Lower leg skin (tissue), 4 donors: ENCODE data around the gene EPHB2. TPM values are rescaled to one million over a fixed set of nuclear protein-coding genes. Genes with fewer than 3 reads are reported as not detected.
"Not testable (repeated sequence)": the region's sequence is repeated elsewhere in the genome, so short reads cannot be mapped to it uniquely, and the experiment has no call there.

Experiments
- DNase-seq, 2 donors: peaks; one replicate each; pipeline ENCODE4 v3.0.0-alpha.2; 2019; ENCODE audit warnings: low spot score in 2 of 2
- H3K4me3 ChIP-seq: fragments of 200-600 bp; sonication (generic); 2 replicates; pipeline ENCODE4 v1.5.1; 2017; ENCODE audit warnings: mild to moderate bottlenecking, low read depth; ENCODE audit not compliant: poor library complexity, severe bottlenecking
- POLR2A ChIP-seq, 2 donors: fragments of 450-650 bp; IDR thresholded peaks; one replicate each; pipeline ENCODE4 v1.6.1; 2016 to 2017; ENCODE audit warnings: antibody characterized with exemption in 2 of 2, mild to moderate bottlenecking in 1 of 2, moderate library complexity in 1 of 2
- WGBS, 2 donors: methylation state at CpG; one replicate each; pipeline ENCODE4 v1.1.5; 2018; 5-methylcytosine and 5-hydroxymethylcytosine counted together
- intact Hi-C: fragments of 100-400 bp; cut with DNase I; formaldehyde crosslinking; loops from one replicate; pipeline ENCODE4 v1.15.0; 2023; ENCODE audit warnings: low total_unique reads
- total RNA-seq, 4 donors: library from RNA; depleted of rRNA; stranded (reverse); fragments of >200 nt; gene quantifications; one replicate each; pipeline ENCODE4 v1.1.0, GENCODE V29; 2016
- TF ChIP-seq, protein P1 (sequence below), 3 donors: fragments of 450-650 bp; IDR thresholded peaks; one replicate each; pipeline ENCODE4 v1.5.1; 2016; ENCODE audit warnings: antibody characterized with exemption in 3 of 3, mild to moderate bottlenecking in 3 of 3, moderate library complexity in 2 of 3

The EPHB2 gene
- total RNA-seq, 4 donors from 2014 or later = 0.57 to 3.1 (median 1.7) TPM

DNA sequence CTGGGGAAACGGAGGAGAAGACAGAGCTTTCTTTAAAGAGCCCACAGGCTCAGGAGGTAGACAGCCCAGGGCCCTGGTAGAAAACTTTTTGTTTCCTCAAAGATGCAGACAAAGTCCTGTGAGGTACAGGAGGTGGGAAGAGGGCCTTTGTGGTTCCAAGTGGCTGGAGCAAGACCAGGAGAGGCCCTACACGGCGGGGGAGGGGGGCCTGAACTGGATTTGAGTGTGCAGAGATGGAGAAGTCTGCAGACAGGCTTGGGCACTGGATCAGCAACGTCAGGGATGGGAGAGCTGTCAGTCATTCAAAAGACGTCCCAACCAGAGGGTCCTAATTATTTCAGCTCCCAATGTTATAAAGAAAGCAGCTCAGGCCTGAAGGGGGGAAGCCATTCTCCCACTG lies 126.2 kb downstream of the EPHB2 start:
- intact Hi-C loops = no loop called here
- H3K4me3 ChIP-seq = no peak overlapping the region
- DNase-seq = no peak
- TF ChIP-seq, protein P1, sequence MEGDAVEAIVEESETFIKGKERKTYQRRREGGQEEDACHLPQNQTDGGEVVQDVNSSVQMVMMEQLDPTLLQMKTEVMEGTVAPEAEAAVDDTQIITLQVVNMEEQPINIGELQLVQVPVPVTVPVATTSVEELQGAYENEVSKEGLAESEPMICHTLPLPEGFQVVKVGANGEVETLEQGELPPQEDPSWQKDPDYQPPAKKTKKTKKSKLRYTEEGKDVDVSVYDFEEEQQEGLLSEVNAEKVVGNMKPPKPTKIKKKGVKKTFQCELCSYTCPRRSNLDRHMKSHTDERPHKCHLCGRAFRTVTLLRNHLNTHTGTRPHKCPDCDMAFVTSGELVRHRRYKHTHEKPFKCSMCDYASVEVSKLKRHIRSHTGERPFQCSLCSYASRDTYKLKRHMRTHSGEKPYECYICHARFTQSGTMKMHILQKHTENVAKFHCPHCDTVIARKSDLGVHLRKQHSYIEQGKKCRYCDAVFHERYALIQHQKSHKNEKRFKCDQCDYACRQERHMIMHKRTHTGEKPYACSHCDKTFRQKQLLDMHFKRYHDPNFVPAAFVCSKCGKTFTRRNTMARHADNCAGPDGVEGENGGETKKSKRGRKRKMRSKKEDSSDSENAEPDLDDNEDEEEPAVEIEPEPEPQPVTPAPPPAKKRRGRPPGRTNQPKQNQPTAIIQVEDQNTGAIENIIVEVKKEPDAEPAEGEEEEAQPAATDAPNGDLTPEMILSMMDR (IDR thresholded peaks at IDR 0.05) = no peak
- no peak for TF ChIP-seq POLR2A (IDR thresholded peaks at IDR 0.05)
- 86 to 87% methylated on average over 5 of the region's 5 CpGs for WGBS, 2 donors

DNA sequence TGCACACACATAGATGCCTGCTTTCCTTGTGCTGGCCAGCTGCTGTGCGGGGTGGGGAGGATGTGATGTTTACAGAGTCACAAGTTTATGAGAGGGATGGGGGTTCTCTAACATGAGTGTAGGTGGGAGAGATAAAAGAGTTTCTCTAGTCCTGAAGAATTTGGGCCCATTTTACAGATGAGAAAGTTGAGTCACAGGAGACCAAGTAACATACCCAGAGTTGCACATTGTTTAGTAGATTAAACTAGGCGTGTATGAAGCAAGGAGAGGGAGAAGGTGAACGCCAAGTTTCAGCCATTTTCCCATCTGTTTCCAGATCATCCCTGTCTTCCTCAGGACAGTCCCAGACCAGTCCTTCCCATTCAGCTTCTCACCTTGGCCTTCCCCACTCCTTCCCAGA lies 126.7 kb downstream of the EPHB2 start:
- TF ChIP-seq, protein P1 (IDR thresholded peaks at IDR 0.05) = no peak
- TF ChIP-seq POLR2A (IDR thresholded peaks at IDR 0.05) = no peak
- no peak for DNase-seq
- WGBS, 2 donors = 93 to 95% methylated on average over 3 of the region's 3 CpGs
- intact Hi-C loops = no loop called here
- H3K4me3 ChIP-seq = no peak overlapping the region

DNA sequence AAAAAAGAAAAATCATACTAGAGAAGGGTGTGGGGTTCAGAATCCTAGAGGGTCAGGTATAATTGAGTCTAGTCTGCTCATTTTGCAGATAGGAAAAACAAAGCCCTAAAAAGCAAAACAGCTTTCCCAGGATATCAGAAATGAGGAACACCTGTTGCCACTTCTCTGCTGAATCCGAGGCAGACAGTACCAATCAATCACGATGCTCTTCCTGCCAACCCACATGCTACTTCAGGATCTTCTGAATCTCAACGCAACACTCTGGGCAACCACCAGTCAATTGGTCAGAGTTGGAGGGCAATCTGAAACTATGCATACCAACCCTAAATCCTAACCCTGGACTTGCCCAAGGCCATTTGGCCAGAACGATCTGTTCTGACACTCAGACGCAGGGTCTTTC lies 128.3 kb downstream of the EPHB2 start:
- no peak for DNase-seq
- intact Hi-C loops = no loop called here
- WGBS, 2 donors = 72 to 77% methylated on average over 5 of the region's 5 CpGs
- no peak overlapping the region for H3K4me3 ChIP-seq
- TF ChIP-seq POLR2A (IDR thresholded peaks at IDR 0.05) = no peak
- TF ChIP-seq, protein P1 (IDR thresholded peaks at IDR 0.05) = no peak

DNA sequence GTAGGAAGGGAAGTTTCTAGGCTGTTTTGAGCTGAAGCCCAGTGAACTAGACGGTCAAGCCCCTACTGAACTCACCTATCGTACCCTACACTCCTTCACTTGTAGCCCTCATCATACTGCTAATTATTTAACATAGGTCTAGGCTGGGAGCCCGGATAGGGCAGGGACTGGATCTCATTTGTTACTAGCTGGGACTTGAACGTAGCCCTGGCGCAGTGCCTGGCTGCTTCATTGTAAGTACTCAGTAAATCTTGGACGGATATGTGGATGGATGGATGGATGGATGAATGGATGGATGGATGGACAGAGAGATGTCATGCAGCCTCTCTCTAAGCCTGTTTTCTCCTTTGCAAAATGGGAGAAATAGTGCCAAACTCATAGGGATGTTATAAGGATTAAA lies 129.2 kb downstream of the EPHB2 start:
- H3K4me3 ChIP-seq = no peak overlapping the region
- WGBS, 2 donors = 51% methylated on average over 6 of the region's 6 CpGs
- TF ChIP-seq POLR2A (IDR thresholded peaks at IDR 0.05) = no peak
- no peak for DNase-seq
- intact Hi-C loops = no loop called here

DNA sequence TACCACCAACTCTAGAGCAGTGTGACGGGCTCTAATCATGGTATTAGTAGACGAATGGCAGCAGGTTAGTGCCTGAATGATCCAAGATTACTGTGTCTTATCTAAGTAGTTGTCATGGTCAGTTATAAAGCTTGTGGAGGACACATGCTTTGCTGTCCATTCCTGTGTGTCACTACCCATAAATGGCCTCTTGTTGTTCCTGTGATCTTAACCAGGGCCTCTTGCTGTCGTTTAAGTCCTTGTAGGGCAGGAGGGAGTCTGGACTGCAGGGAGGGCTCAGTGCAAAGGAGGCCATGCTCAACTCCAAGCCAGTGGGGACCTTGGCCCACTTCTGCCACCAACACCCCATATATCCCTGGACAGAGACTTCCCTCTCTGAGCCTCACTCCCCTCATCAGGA lies 130.5 kb downstream of the EPHB2 start:
- H3K4me3 ChIP-seq = no peak overlapping the region
- no peak for TF ChIP-seq POLR2A (IDR thresholded peaks at IDR 0.05)
- TF ChIP-seq, protein P1 (IDR thresholded peaks at IDR 0.05) = no peak
- intact Hi-C loops = no loop called here
- DNase-seq = no peak
- 77 to 84% methylated on average over 3 of the region's 3 CpGs for WGBS, 2 donors

DNA sequence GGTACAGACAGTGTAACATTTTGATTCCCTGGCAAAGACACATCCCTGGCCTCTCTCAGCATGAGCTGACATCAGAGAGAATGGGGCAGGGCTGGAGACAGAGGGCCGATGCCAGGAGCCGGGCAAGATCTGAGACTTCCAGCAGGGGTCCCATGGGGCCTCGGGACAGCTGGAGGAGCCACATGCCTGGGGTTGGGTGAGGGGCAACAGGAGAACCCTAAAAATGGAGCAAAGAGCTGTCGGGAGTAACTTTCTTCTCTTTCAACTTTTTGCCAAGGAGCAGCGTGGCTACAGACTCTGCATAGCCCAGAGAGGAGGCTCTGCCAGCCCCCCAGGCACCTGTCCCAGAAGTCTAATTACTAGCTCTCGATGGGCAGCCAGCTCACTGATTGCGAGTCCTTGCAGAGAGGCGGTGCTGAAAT lies 131.2 kb downstream of the EPHB2 start:
- intact Hi-C loops = no loop called here
- no peak for TF ChIP-seq POLR2A (IDR thresholded peaks at IDR 0.05)
- TF ChIP-seq, protein P1 (IDR thresholded peaks at IDR 0.05) = no peak
- H3K4me3 ChIP-seq = no peak overlapping the region
- WGBS, 2 donors = 26 to 31% methylated on average over 8 of the region's 8 CpGs
- no peak for DNase-seq

DNA sequence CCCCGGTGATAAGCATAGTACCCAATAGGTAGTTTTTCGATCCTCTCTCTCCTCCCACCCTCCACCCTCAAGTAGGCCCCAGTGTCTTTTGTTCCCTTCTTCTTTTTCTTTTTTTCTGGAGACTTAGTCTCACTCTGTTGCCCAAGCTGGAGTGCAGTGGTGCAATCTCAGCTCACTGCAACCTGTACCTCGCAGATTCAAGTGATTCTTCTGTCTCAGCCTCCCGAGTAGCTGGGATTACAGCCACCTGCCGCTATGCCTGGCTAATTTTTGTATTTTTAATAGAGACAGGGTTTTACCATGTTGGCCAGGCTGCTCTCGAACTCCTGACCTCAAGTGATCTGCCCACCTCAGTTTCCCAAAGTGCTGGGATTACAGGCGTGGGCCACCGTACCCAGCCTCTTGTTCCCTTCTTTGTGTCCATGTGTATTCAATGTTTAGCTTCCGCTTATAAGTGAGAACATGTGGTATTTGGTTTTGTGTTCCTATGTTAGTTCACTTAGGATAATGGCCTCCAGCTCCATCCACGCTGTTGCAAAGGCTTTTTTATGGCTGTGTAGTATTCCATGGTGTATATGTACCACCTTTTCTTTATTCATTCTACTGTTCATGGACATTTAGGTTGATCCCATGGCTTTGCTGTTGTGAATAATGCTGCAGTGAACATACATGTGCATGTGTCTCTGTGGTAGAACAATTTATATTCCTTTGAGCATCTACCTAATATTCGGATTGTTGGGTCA lies 133.0 kb downstream of the EPHB2 start:
- DNase-seq, H3K4me3 ChIP-seq, intact Hi-C loops: not testable (repeated sequence)
- WGBS, 2 donors = 94 to 97% methylated on average over 11 of the region's 11 CpGs
